A673 (cell line): ENCODE measurements around the gene SRGAP2C.
"Not testable (repeated sequence)": the region's sequence is repeated elsewhere in the genome, so short reads cannot be mapped to it uniquely, and the experiment has no call there.

Experiments
- CTCF ChIP-seq: fragments of 300-800, 200-600 bp; sonication (generic); conservative IDR thresholded peaks from 2 replicates; pipeline ENCODE4 v1.5.1; 2017; ENCODE audit warnings: low read depth, mild to moderate bottlenecking, antibody characterized with exemption, low read length, moderate library complexity, mixed read lengths
- EZH2 ChIP-seq: fragments of 200-600 bp; sonication (generic); IDR thresholded peaks from 2 replicates; pipeline ENCODE4 v1.6.1; 2017; ENCODE audit warnings: borderline replicate concordance, low read depth, mild to moderate bottlenecking, mixed read lengths, antibody characterized with exemption, low read length; ENCODE audit not compliant: poor library complexity, severe bottlenecking

GRCh38 chr1:121317491-121318468 lies 133.0 kb downstream of the SRGAP2C start:
- not testable (repeated sequence) for TF ChIP-seq CTCF, EZH2
